ENCODE measurements around the gene DEPDC5. TPM values are rescaled to one million over a fixed set of nuclear protein-coding genes. Genes with fewer than 3 reads are reported as not detected.

Gene DEPDC5
- total RNA-seq, 1 donor from 2014 or later: 13.0 TPM

DNA sequence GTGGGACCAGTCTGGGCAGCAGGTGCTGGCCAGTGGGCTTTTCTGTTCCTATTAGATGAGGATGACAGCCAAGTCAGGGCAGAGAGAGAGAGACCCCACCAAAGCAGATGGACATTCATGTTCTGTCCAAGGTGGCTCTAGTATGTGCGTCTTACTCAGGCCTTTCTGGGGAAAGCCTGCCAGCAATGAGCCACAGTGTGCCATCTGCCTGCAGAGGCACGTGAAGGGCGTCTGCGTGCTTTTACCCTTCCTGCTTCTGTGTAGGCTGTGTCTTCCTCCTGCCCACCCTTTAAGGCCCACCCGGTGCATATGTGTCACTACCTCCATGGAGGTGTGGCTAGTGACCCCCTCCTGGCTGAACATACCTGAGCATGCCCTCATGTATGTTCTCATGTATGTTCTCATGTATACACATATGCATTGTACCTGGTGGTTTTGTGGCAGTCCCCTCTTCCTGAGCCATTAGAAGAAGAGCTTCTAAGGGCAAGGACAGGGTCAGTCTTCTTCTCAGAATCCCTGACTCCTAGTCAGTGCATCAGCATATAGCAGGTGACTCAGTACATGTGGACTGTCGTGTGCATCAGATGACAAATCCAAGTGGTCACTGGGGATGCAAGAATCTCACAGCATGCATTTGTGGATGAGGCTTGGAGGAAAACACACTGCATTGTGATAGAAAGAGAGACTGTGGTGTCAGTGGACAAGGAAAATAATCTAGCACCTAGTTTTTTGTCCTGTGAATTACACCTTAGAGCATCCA is 100.1 kb downstream of the DEPDC5 start:
- H3K4me1 Mint-ChIP-seq (ENCODE audit: low read depth, unreplicated experiment): peaks cover 9% of the 10 kb centered on the region
- DNase-seq (ENCODE audit: low read depth): no peak

DNA sequence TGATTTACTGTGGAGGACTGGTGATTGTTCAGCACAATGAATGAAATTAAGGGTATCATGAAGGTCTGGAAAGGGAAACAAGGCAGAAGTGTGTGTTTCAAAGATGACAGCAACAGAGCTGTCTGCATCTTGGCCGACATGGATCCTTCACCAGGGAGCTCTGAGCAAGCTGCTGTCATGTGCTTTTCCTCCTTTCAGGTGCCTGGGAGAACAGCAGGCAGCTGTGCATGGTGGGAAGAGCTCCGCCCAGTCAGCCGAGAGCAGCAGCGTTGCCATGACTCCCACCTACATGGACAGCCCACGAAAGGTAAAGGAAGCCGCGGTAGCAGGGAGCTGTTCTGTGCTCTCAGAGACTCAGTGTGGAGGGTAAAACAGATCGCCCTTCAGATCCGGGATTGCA is 103.4 kb downstream of the DEPDC5 start:
- FAIRE-seq (no peak), DNase-seq (ENCODE audit: low read depth) (no peak)
- no peak overlapping the region for H3K27ac Mint-ChIP-seq (ENCODE audit: unreplicated experiment)
- Histone ChIP-seq H3K36me3 (ENCODE audit: insufficient read depth, low read length) (peaks cover 3% of the 10 kb centered on the region), H3K4me3 (ENCODE audit: insufficient read depth, low read depth, low read length) (no peak overlapping the region), H3K27ac (ENCODE audit: low read depth, low read length) (no peak overlapping the region), H2AFZ (ENCODE audit: low read depth, low read length) (no peak overlapping the region), H4K20me1 (ENCODE audit: insufficient read depth, low read length) (no peaks in the 10 kb centered on the region), H3K27me3 (ENCODE audit: insufficient read depth, low read length) (no peaks in the 10 kb centered on the region), H3K4me2 (ENCODE audit: low read length) (no peak overlapping the region), H3K9ac (ENCODE audit: low read length) (no peak overlapping the region), H3K79me2 (ENCODE audit: insufficient read depth, low read length) (no peaks in the 10 kb centered on the region), H3K9me3 (ENCODE audit: insufficient read depth, low read depth, low read length) (no peaks in the 10 kb centered on the region), H3K4me1 (ENCODE audit: insufficient read depth, low read length) (peaks cover 14% of the 10 kb centered on the region)
- H3K36me3 Mint-ChIP-seq (ENCODE audit: low read depth, unreplicated experiment): peaks cover 2% of the 10 kb centered on the region
- no peaks in the 10 kb centered on the region for H3K27me3 Mint-ChIP-seq (ENCODE audit: low read depth, unreplicated experiment)
- peaks cover 9% of the 10 kb centered on the region for H3K4me1 Mint-ChIP-seq (ENCODE audit: low read depth, unreplicated experiment)
- no peak overlapping the region for H3K4me3 Mint-ChIP-seq (ENCODE audit: unreplicated experiment)
- no peaks in the 10 kb centered on the region for H3K9me3 Mint-ChIP-seq (ENCODE audit: unreplicated experiment)
- no peak for TF ChIP-seq EZH2 (IDR thresholded peaks at IDR 0.05; ENCODE audit: insufficient read depth, low read length)
- TF ChIP-seq, protein P1, sequence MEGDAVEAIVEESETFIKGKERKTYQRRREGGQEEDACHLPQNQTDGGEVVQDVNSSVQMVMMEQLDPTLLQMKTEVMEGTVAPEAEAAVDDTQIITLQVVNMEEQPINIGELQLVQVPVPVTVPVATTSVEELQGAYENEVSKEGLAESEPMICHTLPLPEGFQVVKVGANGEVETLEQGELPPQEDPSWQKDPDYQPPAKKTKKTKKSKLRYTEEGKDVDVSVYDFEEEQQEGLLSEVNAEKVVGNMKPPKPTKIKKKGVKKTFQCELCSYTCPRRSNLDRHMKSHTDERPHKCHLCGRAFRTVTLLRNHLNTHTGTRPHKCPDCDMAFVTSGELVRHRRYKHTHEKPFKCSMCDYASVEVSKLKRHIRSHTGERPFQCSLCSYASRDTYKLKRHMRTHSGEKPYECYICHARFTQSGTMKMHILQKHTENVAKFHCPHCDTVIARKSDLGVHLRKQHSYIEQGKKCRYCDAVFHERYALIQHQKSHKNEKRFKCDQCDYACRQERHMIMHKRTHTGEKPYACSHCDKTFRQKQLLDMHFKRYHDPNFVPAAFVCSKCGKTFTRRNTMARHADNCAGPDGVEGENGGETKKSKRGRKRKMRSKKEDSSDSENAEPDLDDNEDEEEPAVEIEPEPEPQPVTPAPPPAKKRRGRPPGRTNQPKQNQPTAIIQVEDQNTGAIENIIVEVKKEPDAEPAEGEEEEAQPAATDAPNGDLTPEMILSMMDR (IDR thresholded peaks at IDR 0.05; ENCODE audit: insufficient read depth, low read depth, low read length): no peak

More for the DNA sequence above, 100.1 kb downstream of the DEPDC5 start:
- Histone ChIP-seq H3K4me2 (ENCODE audit: low read length) (no peak overlapping the region), H3K4me3 (ENCODE audit: insufficient read depth, low read depth, low read length) (no peak overlapping the region), H3K4me1 (ENCODE audit: insufficient read depth, low read length) (peaks cover 11% of the 10 kb centered on the region), H3K9ac (ENCODE audit: low read length) (no peak overlapping the region), H3K9me3 (ENCODE audit: insufficient read depth, low read depth, low read length) (no peaks in the 10 kb centered on the region), H3K27ac (ENCODE audit: low read depth, low read length) (no peak overlapping the region), H3K36me3 (ENCODE audit: insufficient read depth, low read length) (peaks cover 3% of the 10 kb centered on the region), H3K27me3 (ENCODE audit: insufficient read depth, low read length) (no peaks in the 10 kb centered on the region), H3K79me2 (ENCODE audit: insufficient read depth, low read length) (no peaks in the 10 kb centered on the region), H2AFZ (ENCODE audit: low read depth, low read length) (no peak overlapping the region), H4K20me1 (ENCODE audit: insufficient read depth, low read length) (no peaks in the 10 kb centered on the region)
- no peak overlapping the region for H3K4me3 Mint-ChIP-seq (ENCODE audit: unreplicated experiment)
- no peak for FAIRE-seq
- no peaks in the 10 kb centered on the region for H3K27me3 Mint-ChIP-seq (ENCODE audit: low read depth, unreplicated experiment)
- no peak overlapping the region for H3K27ac Mint-ChIP-seq (ENCODE audit: unreplicated experiment)
- H3K9me3 Mint-ChIP-seq (ENCODE audit: unreplicated experiment): no peaks in the 10 kb centered on the region
- H3K36me3 Mint-ChIP-seq (ENCODE audit: low read depth, unreplicated experiment): peaks cover 8% of the 10 kb centered on the region
- TF ChIP-seq, protein P1 (IDR thresholded peaks at IDR 0.05; ENCODE audit: insufficient read depth, low read depth, low read length): no peak
- TF ChIP-seq EZH2 (IDR thresholded peaks at IDR 0.05; ENCODE audit: insufficient read depth, low read length): no peak

DNA sequence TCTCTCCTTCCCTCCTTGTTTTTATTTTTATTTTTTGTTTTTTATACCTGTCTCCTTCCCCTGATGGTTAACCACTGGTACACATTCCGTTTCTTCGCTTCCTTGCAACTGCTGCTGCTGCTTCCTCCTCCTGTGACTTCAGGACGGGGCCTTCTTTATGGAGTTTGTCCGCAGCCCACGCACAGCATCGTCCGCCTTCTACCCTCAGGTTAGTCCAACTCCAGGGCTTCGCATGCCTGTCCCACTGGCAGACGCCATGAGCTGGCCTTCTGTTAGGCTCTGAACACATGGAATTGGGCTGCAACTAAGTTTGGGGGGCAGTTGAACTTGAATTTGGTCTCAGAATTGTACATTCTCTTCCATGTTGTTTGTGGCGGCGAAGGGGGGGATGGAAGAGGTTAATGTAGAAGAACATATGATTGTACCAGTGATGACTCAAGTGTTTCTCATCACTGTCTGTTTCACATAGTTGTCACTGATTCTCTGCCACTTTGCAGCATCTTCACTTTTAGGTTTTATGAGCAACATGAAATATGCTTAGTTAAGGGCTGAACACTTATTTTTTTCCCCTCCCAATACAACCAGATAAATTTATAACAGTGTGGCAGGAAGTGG is 107.5 kb downstream of the DEPDC5 start:
- Histone ChIP-seq H2AFZ (ENCODE audit: low read depth, low read length) (no peak overlapping the region), H3K4me3 (ENCODE audit: insufficient read depth, low read depth, low read length) (no peak overlapping the region), H3K79me2 (ENCODE audit: insufficient read depth, low read length) (no peaks in the 10 kb centered on the region), H4K20me1 (ENCODE audit: insufficient read depth, low read length) (no peaks in the 10 kb centered on the region), H3K9ac (ENCODE audit: low read length) (no peak overlapping the region), H3K27me3 (ENCODE audit: insufficient read depth, low read length) (no peaks in the 10 kb centered on the region), H3K9me3 (ENCODE audit: insufficient read depth, low read depth, low read length) (no peaks in the 10 kb centered on the region), H3K36me3 (ENCODE audit: insufficient read depth, low read length) (peaks cover 3% of the 10 kb centered on the region), H3K27ac (ENCODE audit: low read depth, low read length) (no peak overlapping the region), H3K4me2 (ENCODE audit: low read length) (no peak overlapping the region), H3K4me1 (ENCODE audit: insufficient read depth, low read length) (peaks cover 6% of the 10 kb centered on the region)
- TF ChIP-seq, protein P1 (IDR thresholded peaks at IDR 0.05; ENCODE audit: insufficient read depth, low read depth, low read length): no peak
- no peak for TF ChIP-seq EZH2 (IDR thresholded peaks at IDR 0.05; ENCODE audit: insufficient read depth, low read length)
- Mint-ChIP-seq H3K9me3 (ENCODE audit: unreplicated experiment) (no peaks in the 10 kb centered on the region), H3K4me3 (ENCODE audit: unreplicated experiment) (no peak overlapping the region), H3K27ac (ENCODE audit: unreplicated experiment) (peak overlapping the region; percentile 16), H3K4me1 (ENCODE audit: low read depth, unreplicated experiment) (peaks cover 9% of the 10 kb centered on the region), H3K27me3 (ENCODE audit: low read depth, unreplicated experiment) (no peaks in the 10 kb centered on the region), H3K36me3 (ENCODE audit: low read depth, unreplicated experiment) (no peaks in the 10 kb centered on the region)
- DNase-seq (ENCODE audit: low read depth) (no peak), FAIRE-seq (no peak)
